GM23338 (cell line): ENCODE results near the gene FARP1. TPM values are rescaled to one million over a fixed set of nuclear protein-coding genes. Genes with fewer than 3 reads are reported as not detected.

Experiments used
- ATAC-seq: fragments of 200-7000 bp; cut with Tn5 transposase; 3 replicates; pipeline ENCODE4 v1.9.1; 2020
- DNase-seq: peaks from one replicate; pipeline ENCODE4 v3.0.0-alpha.2; 2015; ENCODE audit warnings: low spot score
- H2AFZ ChIP-seq: fragments of 200-600 bp; sonication (generic); 2 replicates; pipeline ENCODE4 v1.8.0; 2016; ENCODE audit warnings: antibody characterized with exemption, mild to moderate bottlenecking, moderate library complexity
- H3F3A ChIP-seq: fragments of 200-600 bp; sonication (generic); replicated peaks from 2 replicates; pipeline ENCODE4 v1.8.0; 2017; ENCODE audit warnings: antibody characterized with exemption, mixed run types, low read depth
- H3K27ac ChIP-seq: fragments of 200-600 bp; sonication (generic); 2 replicates; pipeline ENCODE4 v1.6.1; 2016; ENCODE audit warnings: low read depth
- H3K27me3 ChIP-seq: fragments of 200-600 bp; sonication (generic); 2 replicates; pipeline ENCODE4 v1.8.0; 2016; ENCODE audit warnings: mild to moderate bottlenecking, mixed run types, moderate library complexity; ENCODE audit not compliant: insufficient read depth
- H3K36me3 ChIP-seq: fragments of 200-600 bp; sonication (generic); 2 replicates; pipeline ENCODE4 v1.8.0; 2016; ENCODE audit warnings: mild to moderate bottlenecking; ENCODE audit not compliant: insufficient read depth
- H3K4me1 ChIP-seq: fragments of 200-600 bp; sonication (generic); 2 replicates; pipeline ENCODE4 v1.8.0; 2016; ENCODE audit warnings: mild to moderate bottlenecking, moderate library complexity; ENCODE audit not compliant: insufficient read depth
- H3K4me2 ChIP-seq: fragments of 200-600 bp; sonication (generic); 2 replicates; pipeline ENCODE4 v1.7.1; 2017; ENCODE audit warnings: mixed run types
- H3K4me3 ChIP-seq: fragments of 200-600 bp; sonication (generic); 2 replicates; pipeline ENCODE4 v1.6.1; 2016; ENCODE audit warnings: mixed run types
- H3K79me2 ChIP-seq: fragments of 200-600 bp; sonication (generic); replicated peaks from 2 replicates; pipeline ENCODE4 v1.8.0; 2017; ENCODE audit warnings: mild to moderate bottlenecking; ENCODE audit not compliant: insufficient read depth
- H3K9me2 ChIP-seq: fragments of 200-600 bp; sonication (generic); 2 replicates; pipeline ENCODE4 v1.8.0; 2017; ENCODE audit not compliant: insufficient read depth
- H4K20me1 ChIP-seq: fragments of 200-600 bp; sonication (generic); replicated peaks from 2 replicates; pipeline ENCODE4 v1.8.0; 2017; ENCODE audit warnings: mild to moderate bottlenecking; ENCODE audit not compliant: insufficient read depth
- H3K27ac Mint-ChIP-seq: 2 replicates; pipeline ENCODE4 v1.8.0; 2020; ENCODE audit warnings: inconsistent platforms, mild to moderate bottlenecking, moderate library complexity, mixed read lengths
- H3K27me3 Mint-ChIP-seq: 3 replicates; pipeline ENCODE4 v1.8.0; 2022; ENCODE audit warnings: low read depth, mild to moderate bottlenecking, moderate library complexity, mixed read lengths, inconsistent platforms; ENCODE audit not compliant: insufficient read depth, poor library complexity
- H3K36me3 Mint-ChIP-seq: 3 replicates; pipeline ENCODE4 v1.8.0; 2021; ENCODE audit warnings: low read depth, mild to moderate bottlenecking, inconsistent platforms, moderate library complexity, mixed read lengths
- H3K4me1 Mint-ChIP-seq: 3 replicates; pipeline ENCODE4 v1.8.0; 2020; ENCODE audit warnings: mild to moderate bottlenecking, inconsistent platforms, mixed read lengths
- H3K4me3 Mint-ChIP-seq: 3 replicates; pipeline ENCODE4 v1.8.0; 2021; ENCODE audit warnings: moderate library complexity, mild to moderate bottlenecking, inconsistent platforms, mixed read lengths
- H3K9me3 Mint-ChIP-seq: 3 replicates; pipeline ENCODE4 v1.8.0; 2020; ENCODE audit warnings: moderate library complexity, mild to moderate bottlenecking, inconsistent platforms, mixed read lengths
- CTCF ChIP-seq, 2 experiments: fragments of 200-600 bp in 1 of 2; sonication (generic) in 1 of 2; conservative IDR thresholded peaks; 2 replicates each; pipeline versions ENCODE4 v1.5.1 to v1.6.1; 2016 to 2017; ENCODE audit warnings: antibody characterized with exemption in 2 of 2, low read depth in 2 of 2, mild to moderate bottlenecking in 2 of 2, moderate library complexity in 1 of 2
- ETS1 ChIP-seq: IDR thresholded peaks from 2 replicates; pipeline ENCODE4 v1.6.1; 2016; ENCODE audit warnings: antibody characterized with exemption
- EZH2 ChIP-seq: fragments of 200-600 bp; sonication (generic); IDR thresholded peaks from one replicate; pipeline ENCODE4 v1.8.0; 2017; ENCODE audit warnings: antibody characterized with exemption, mild to moderate bottlenecking, low read depth; ENCODE audit not compliant: unreplicated experiment
- JUNB ChIP-seq: IDR thresholded peaks from one replicate; pipeline ENCODE4 v1.6.1; 2016; ENCODE audit warnings: antibody characterized with exemption; ENCODE audit not compliant: unreplicated experiment
- ZNF331 ChIP-seq: fragments of 250-450 bp; sonication (Bioruptor Pico); IDR thresholded peaks from 2 replicates; pipeline ENCODE4 v1.5.0; 2020; ENCODE audit warnings: low read depth, mild to moderate bottlenecking, moderate library complexity
- ZNF462 ChIP-seq: fragments of 250-450 bp; sonication (Bioruptor Pico); IDR thresholded peaks from 2 replicates; pipeline ENCODE4 v1.5.0; 2020; ENCODE audit warnings: mild to moderate bottlenecking, moderate library complexity
- polyA plus RNA-seq: library from polyadenylated mRNA; unstranded; fragments of >200 nt; fragmentation: Nextera tagmentation; extraction: Ambion mirVana; gene quantifications from 2 replicates; pipeline ENCODE4 v1.2.1, GENCODE V29; 2016
- total RNA-seq: library from RNA; depleted of rRNA; stranded (reverse); fragments of >200 nt; shearing (Covaris generic); gene quantifications from 2 replicates; pipeline ENCODE4 v1.2.3, GENCODE V29; 2014

Gene FARP1
- total and polyA plus RNA-seq, 2 experiments from 2014 or later, result 53.6 to 82.5 TPM

DNA sequence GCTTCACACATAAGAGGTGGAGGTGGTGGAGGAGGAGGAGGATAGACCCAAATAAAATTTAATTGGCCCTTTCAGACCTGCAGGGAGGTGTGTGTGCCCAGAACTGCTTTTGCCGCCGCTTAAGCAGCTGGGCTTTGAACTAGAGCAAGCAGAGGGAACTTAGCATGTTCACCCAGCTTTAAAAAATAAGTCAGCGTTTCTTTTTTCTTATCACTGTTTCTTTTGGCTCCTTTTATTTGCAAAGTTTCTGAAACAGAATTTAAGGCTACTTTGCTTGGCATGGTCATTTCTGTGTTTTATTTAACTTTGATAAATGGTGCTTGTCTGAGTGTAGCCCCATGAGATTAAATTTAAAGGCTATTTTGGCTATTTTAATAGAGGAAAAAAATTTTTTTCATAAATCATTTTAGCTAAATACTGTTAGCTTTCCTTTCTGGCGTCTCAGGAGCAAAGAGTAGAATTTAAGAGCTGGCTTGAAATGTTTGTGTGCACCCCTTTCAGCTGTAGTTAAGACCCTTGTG lies 77.4 kb downstream of the FARP1 start (continued):
- no peak for TF ChIP-seq CTCF (conservative IDR thresholded peaks at IDR 0.05; ENCODE audit: low read depth in 2 of 2)
- TF ChIP-seq ZNF331 (CRISPR knock-in tag), result no peak
- TF ChIP-seq ZNF462 (CRISPR knock-in tag), result no peak
- no peak for TF ChIP-seq JUNB

GRCh38 chr13:98221234-98221633 lies 78.3 kb downstream of the FARP1 start:
- peaks cover 6% of the 10 kb centered on the region for H4K20me1 ChIP-seq
- no peaks in the 10 kb centered on the region for H3K9me2 ChIP-seq
- no peak overlapping the region for H3K4me3 Mint-ChIP-seq
- H3F3A ChIP-seq, result no peaks in the 10 kb centered on the region
- H3K27me3 ChIP-seq, result no peaks in the 10 kb centered on the region
- H3K4me2 ChIP-seq, result no peak overlapping the region
- peaks cover 11% of the 10 kb centered on the region; the same call in 1 of the 2 replicates for H3K4me1 ChIP-seq
- no peak for ATAC-seq
- no peak overlapping the region for H3K27ac Mint-ChIP-seq
- no peaks in the 10 kb centered on the region; the same call in 2 of the 3 replicates for H3K9me3 Mint-ChIP-seq
- peaks cover 28% of the 10 kb centered on the region for H3K4me1 Mint-ChIP-seq
- H3K27ac ChIP-seq, result no peak overlapping the region; the same call in 1 of the 2 replicates
- peaks cover 6% of the 10 kb centered on the region for H3K27me3 Mint-ChIP-seq
- H3K4me3 ChIP-seq, result no peak overlapping the region
- H3K79me2 ChIP-seq, result peaks cover 79% of the 10 kb centered on the region
- no peak for DNase-seq
- H3K36me3 ChIP-seq, result no peaks in the 10 kb centered on the region
- H3K36me3 Mint-ChIP-seq, result peaks cover 11% of the 10 kb centered on the region
- H2AFZ ChIP-seq, result no peak overlapping the region
- TF ChIP-seq CTCF (conservative IDR thresholded peaks at IDR 0.05; ENCODE audit: low read depth in 2 of 2) (no peak), ETS1 (no peak), ZNF331 (CRISPR knock-in tag) (no peak), JUNB (no peak), EZH2 (no peak)
